ENCODE measurements around the gene MS4A5.
A peak's percentile ranks its signal among the peaks of the same experiment; 100 is the strongest.

GRCh38 chr11:60392361-60392760, 37.0 kb upstream of the MS4A5 start:
- TF ChIP-seq POLR2A (IDR thresholded peaks at IDR 0.05) (peak in 1 of 4 donors; percentile 17), CTCF (IDR thresholded peaks at IDR 0.05) (no peak), POLR2AphosphoS5 (IDR thresholded peaks at IDR 0.05) (no peak), EP300 (IDR thresholded peaks at IDR 0.05) (no peak)
